Right cardiac atrium (tissue), 5 donors: ENCODE data around the gene EPRS1. TPM values are rescaled to one million over a fixed set of nuclear protein-coding genes. Genes with fewer than 3 reads are reported as not detected.

Experiments used
- ATAC-seq, 2 donors: fragments of 200-7000 bp; cut with Tn5 transposase; one replicate each; pipeline versions ENCODE4 v1.8.0 to v1.9.1; 2020; ENCODE audit warnings: moderate library complexity in 2 of 2, mild to moderate bottlenecking in 1 of 2
- DNase-seq, 3 donors: peaks; one replicate each; pipeline ENCODE4 v3.0.0-alpha.2; 2020
- H3K27ac ChIP-seq: one replicate; pipeline ENCODE4 v1.5.1; 2013; ENCODE audit warnings: mild to moderate bottlenecking, low read length, control low read depth, moderate library complexity
- H3K27me3 ChIP-seq: one replicate; pipeline ENCODE4 v1.6.1; 2013; ENCODE audit not compliant: control insufficient read depth, insufficient read depth
- H3K4me1 ChIP-seq: one replicate; pipeline ENCODE4 v1.6.1; 2013; ENCODE audit warnings: low read length; ENCODE audit not compliant: control insufficient read depth, insufficient read depth
- H3K4me3 ChIP-seq: one replicate; pipeline ENCODE4 v1.5.1; 2013; ENCODE audit warnings: low read length, control low read depth
- H3K9me3 ChIP-seq: one replicate; pipeline ENCODE4 v1.6.1; 2013; ENCODE audit warnings: low read length; ENCODE audit not compliant: control insufficient read depth
- WGBS: extraction: QIAGEN DNeasy Blood & Tissue Kit; methylation state at CpG from one replicate; pipeline ENCODE4 v1.1.7; 2013; 5-methylcytosine and 5-hydroxymethylcytosine counted together
- intact Hi-C, 4 donors: fragments of 100-400 bp; cut with DNase I; formaldehyde crosslinking; loops; one replicate each; pipeline versions ENCODE4 v1.11.0 to v1.14.0; 2022 to 2023
- polyA plus RNA-seq: library from polyadenylated mRNA; stranded (reverse); fragments of 200-250 nt; gene quantifications from one replicate; pipeline ENCODE4 v1.2.3, GENCODE V29; 2013
- total RNA-seq, 4 donors: library from RNA; stranded (reverse); fragmentation: NEBNext Ultra II Directional; extraction: Animal tissue kit (Norgen Biotek cat#: 25700); gene quantifications; one replicate each; pipeline ENCODE4 v1.2.1, GENCODE V29; 2021
- donor health status: healthy with polysubstance abuse.
- donor health status: DM: no; HTN: yes; CAD: no.
- donor health status: DM: no; HTN: no; CAD: no.
- donor health status: DM: no; HTN: yes; CAD: no; lungs with severe emphysema.
- donor health status: DM: yes; HTN: yes; CAD: no.

The EPRS1 gene
- total and polyA plus RNA-seq, 5 donors, result 33.6 to 66.4 (median 61.2) TPM

- H3K27me3 ChIP-seq, result no peaks in the 10 kb centered on the region
- no peak for ATAC-seq
- no peak overlapping the region for H3K4me3 ChIP-seq
- no peak for DNase-seq
- intact Hi-C loops, result no loop called here
- H3K9me3 ChIP-seq, result no peaks in the 10 kb centered on the region
- no peak overlapping the region for H3K27ac ChIP-seq
- no peaks in the 10 kb centered on the region for H3K4me1 ChIP-seq
- 79% methylated on average over 4 of the region's 4 CpGs for WGBS
Measured at GRCh38 chr1:220001095-220001501, 45.2 kb downstream of the EPRS1 start.

GRCh38 chr1:219999821-220000220 is 46.5 kb downstream of the EPRS1 start:
- H3K27ac ChIP-seq, result no peak overlapping the region
- intact Hi-C loops, result no loop called here
- 91% methylated on average over 4 of the region's 4 CpGs for WGBS
- ATAC-seq (no peak), DNase-seq (no peak)
- H3K4me1 ChIP-seq, result no peaks in the 10 kb centered on the region
- no peaks in the 10 kb centered on the region for H3K9me3 ChIP-seq
- H3K27me3 ChIP-seq, result no peaks in the 10 kb centered on the region
- H3K4me3 ChIP-seq, result no peak overlapping the region

Other genes with a start within 250 kb of the EPRS1 start
- not detected for gene SLC30A10, start 117.9 kb downstream of the EPRS1 start, total RNA-seq
- not detected for gene SLC30A10, start 117.9 kb downstream of the EPRS1 start, polyA plus RNA-seq
- gene BPNT1, start 43.3 kb upstream of the EPRS1 start, total RNA-seq, result 10 to 100 TPM; 13.4 to 22.2 (median 17.2) TPM
- 15.8 TPM for gene BPNT1, start 43.3 kb upstream of the EPRS1 start, polyA plus RNA-seq
- 10 to 100 TPM; 56.1 to 64.5 (median 61.3) TPM for gene IARS2, start 47.6 kb upstream of the EPRS1 start, total RNA-seq
- gene IARS2, start 47.6 kb upstream of the EPRS1 start, polyA plus RNA-seq, result 43.3 TPM
- 10 to 100 TPM; 23.3 to 31.9 (median 24.9) TPM for gene RAB3GAP2, start 225.9 kb upstream of the EPRS1 start, total RNA-seq
- 7.4 TPM for gene RAB3GAP2, start 225.9 kb upstream of the EPRS1 start, polyA plus RNA-seq